Gastrocnemius medialis (tissue), 4 donors: Measurements from ENCODE around the gene GJD2. TPM values are rescaled to one million over a fixed set of nuclear protein-coding genes. Genes with fewer than 3 reads are reported as not detected.

ENCODE experiments used
- ATAC-seq, 2 donors: fragments of 150-250 bp; one replicate each; pipeline ENCODE4 v1.9.1; 2016
- DNase-seq, 2 donors: peaks; one replicate each; pipeline ENCODE4 v3.0.0-alpha.2; 2019
- H3K27ac ChIP-seq, 4 donors: fragments of 200-600 bp; sonication (generic); 1 replicate in 1 of 4; 2 replicates in 3 of 4; pipeline ENCODE4 v1.5.1; 2016 to 2018; ENCODE audit warnings: mild to moderate bottlenecking in 2 of 4, moderate library complexity in 1 of 4
- H3K27me3 ChIP-seq, 3 donors: fragments of 200-600 bp; sonication (generic) in 2 of 3; 1 replicate in 1 of 3; 2 replicates in 2 of 3; pipeline versions ENCODE4 v1.5.1 to v1.6.0; 2016 to 2019; ENCODE audit warnings: mild to moderate bottlenecking in 1 of 3, moderate library complexity in 1 of 3
- H3K36me3 ChIP-seq, 2 donors: fragments of 200-600 bp; sonication (generic) in 1 of 2; one replicate each; pipeline ENCODE4 v1.5.1; 2017 to 2018
- H3K4me1 ChIP-seq, 2 donors: fragments of 200-600 bp; sonication (generic) in 1 of 2; one replicate each; pipeline ENCODE4 v1.5.1; 2016 to 2017; ENCODE audit warnings: mild to moderate bottlenecking in 2 of 2
- H3K4me3 ChIP-seq, 4 donors: fragments of 200-600 bp; sonication (generic) in 3 of 4; 1 replicate in 1 of 4; 2 replicates in 3 of 4; pipeline ENCODE4 v1.5.1; 2016 to 2019; ENCODE audit warnings: mild to moderate bottlenecking in 2 of 4
- H3K9me3 ChIP-seq, 3 donors: fragments of 200-600 bp; sonication (generic) in 2 of 3; 1 replicate in 1 of 3; 2 replicates in 2 of 3; pipeline ENCODE4 v1.5.1; 2016 to 2019
- CTCF ChIP-seq, 5 experiments: fragments of 450-650 bp in 3 of 5; fragments of 200-600 bp in 2 of 5; sonication (generic) in 2 of 5; IDR thresholded peaks in 4 of 5; conservative IDR thresholded peaks in 1 of 5; 1 replicate in 4 of 5; 2 replicates in 1 of 5; pipeline ENCODE4 v1.5.1; 2016 to 2019; ENCODE audit warnings: antibody characterized with exemption in 5 of 5, mild to moderate bottlenecking in 3 of 5, moderate library complexity in 3 of 5
- POLR2A ChIP-seq, 2 donors: fragments of 450-650 bp; IDR thresholded peaks; one replicate each; pipeline ENCODE4 v1.6.1; 2017; ENCODE audit warnings: antibody characterized with exemption in 2 of 2, mild to moderate bottlenecking in 2 of 2, moderate library complexity in 2 of 2
- in situ Hi-C, 4 donors: fragments of 200-750 bp; cut with MboI; loops; one replicate each; pipeline versions ENCODE4 v1.15.0 to v1.8.0; 2017; ENCODE audit warnings: low sequenced_read_pairs in 4 of 4
- intact Hi-C: fragments of 100-400 bp; cut with DNase I; formaldehyde crosslinking; loops from one replicate; pipeline ENCODE4 v1.15.1; 2023; ENCODE audit warnings: low total_unique reads
- total RNA-seq, 4 donors: library from RNA; depleted of rRNA; stranded (reverse); fragments of >200 nt; gene quantifications; one replicate each; pipeline versions ENCODE4 v1.1.0 to v1.2.3, GENCODE V29; 2016

The GJD2 gene
- total RNA-seq, 4 donors from 2014 or later = not detected

- peak; percentile 45 to 46 for ATAC-seq
- Histone ChIP-seq H3K4me3 (peak overlapping the region in 3 of 4 donors; percentile 19 to 35 (median 19)), H3K4me1 (peaks cover 50 to 59% of the 10 kb centered on the region in 2 donors)
Measured at GRCh38 chr15:34721802-34722438, 32.9 kb downstream of the GJD2 start.

GRCh38 chr15:34721157-34721801 lies 33.5 kb downstream of the GJD2 start:
- no peaks in the 10 kb centered on the region for H3K27me3 ChIP-seq
- H3K9me3 ChIP-seq = no peaks in the 10 kb centered on the region
- intact Hi-C loops = no loop called here
- DNase-seq (no peak), ATAC-seq (no peak)
- no peaks in the 10 kb centered on the region for H3K36me3 ChIP-seq
- TF ChIP-seq POLR2A (IDR thresholded peaks at IDR 0.05) = no peak
- TF ChIP-seq CTCF (IDR thresholded peaks at IDR 0.05 in 4 of 5, conservative IDR thresholded peaks at IDR 0.05 in 1 of 5) = no peak
- peak overlapping the region in 3 of 4 donors; percentile 7 to 35 (median 19) for H3K4me3 ChIP-seq
- H3K4me1 ChIP-seq = peaks cover 50 to 61% of the 10 kb centered on the region in 2 donors
- H3K27ac ChIP-seq = peak overlapping the region in 1 of 4 donors; percentile 61
- in situ Hi-C loops = no loop called here

More at GRCh38 chr15:34721802-34722438, 32.9 kb downstream of the GJD2 start:
- peak; percentile 30 to 64 for DNase-seq
- no peaks in the 10 kb centered on the region for H3K36me3 ChIP-seq
- in situ Hi-C loops (no loop called here), intact Hi-C loops (loop anchor here (1.0 kb wide), 1 partner anchor 266 kb away; the partner anchor contains the start of gene ZNF770)
- H3K9me3 ChIP-seq = no peaks in the 10 kb centered on the region
- peak overlapping the region; percentile 35 to 61 (median 40) for H3K27ac ChIP-seq
- TF ChIP-seq CTCF (IDR thresholded peaks at IDR 0.05 in 4 of 5, conservative IDR thresholded peaks at IDR 0.05 in 1 of 5) (no peak), POLR2A (IDR thresholded peaks at IDR 0.05) (peak; percentile 26 to 32)
- no peaks in the 10 kb centered on the region for H3K27me3 ChIP-seq

GRCh38 chr15:34719695-34720094 lies 35.1 kb downstream of the GJD2 start:
- TF ChIP-seq CTCF (IDR thresholded peaks at IDR 0.05 in 4 of 5, conservative IDR thresholded peaks at IDR 0.05 in 1 of 5) (no peak), POLR2A (IDR thresholded peaks at IDR 0.05) (no peak)
- H3K27me3 ChIP-seq = no peaks in the 10 kb centered on the region
- in situ Hi-C loops (no loop called here), intact Hi-C loops (loop anchor here (5.0 kb wide), 2 partner anchors 78 to 93 kb away; partner anchors contain the start of gene ACTC1)
- H3K27ac ChIP-seq = peak overlapping the region in 3 of 4 donors; percentile 19 to 41 (median 24)
- peaks cover 41 to 57% of the 10 kb centered on the region in 2 donors for H3K4me1 ChIP-seq
- no peak for DNase-seq
- no peak overlapping the region for H3K4me3 ChIP-seq
- no peak for ATAC-seq
- no peaks in the 10 kb centered on the region for H3K36me3 ChIP-seq
- no peaks in the 10 kb centered on the region for H3K9me3 ChIP-seq

- Histone ChIP-seq H3K4me1 (peaks cover 34 to 52% of the 10 kb centered on the region in 2 donors), H3K4me3 (no peak overlapping the region), H3K9me3 (no peaks in the 10 kb centered on the region), H3K27ac (peak overlapping the region in 3 of 4 donors; percentile 19 to 41 (median 24)), H3K36me3 (no peaks in the 10 kb centered on the region), H3K27me3 (no peaks in the 10 kb centered on the region)
- no peak for DNase-seq
- TF ChIP-seq CTCF (IDR thresholded peaks at IDR 0.05 in 4 of 5, conservative IDR thresholded peaks at IDR 0.05 in 1 of 5) (no peak), POLR2A (IDR thresholded peaks at IDR 0.05) (no peak)
- intact Hi-C loops (loop anchor here (5.0 kb wide), 2 partner anchors 78 to 93 kb away; partner anchors contain the start of gene ACTC1), in situ Hi-C loops (no loop called here)
- no peak for ATAC-seq
Measured at GRCh38 chr15:34718681-34719665, 35.8 kb downstream of the GJD2 start.
